Stomach (tissue), 9 donors: ENCODE results near the gene FAM120A. TPM values are rescaled to one million over a fixed set of nuclear protein-coding genes. Genes with fewer than 3 reads are reported as not detected.

ENCODE experiments used
- DNase-seq, 2 donors: peaks; one replicate each; pipeline versions ENCODE4 v3.0.0 to v3.0.0-alpha.2; 2013 to 2019
- H3K27ac ChIP-seq, 5 donors: fragments of 200-600 bp in 4 of 5; sonication (generic) in 4 of 5; one replicate each; pipeline ENCODE4 v1.5.1; 2013 to 2019; ENCODE audit warnings: mild to moderate bottlenecking in 1 of 5, moderate library complexity in 1 of 5
- H3K27me3 ChIP-seq, 3 donors: fragments of 200-600 bp; sonication (generic); one replicate each; pipeline ENCODE4 v1.5.1; 2017 to 2019; ENCODE audit warnings: mixed run types in 1 of 3
- H3K36me3 ChIP-seq, 4 donors: fragments of 200-600 bp; sonication (generic); 1 replicate in 3 of 4; 2 replicates in 1 of 4; pipeline ENCODE4 v1.5.1; 2016 to 2019
- H3K4me1 ChIP-seq, 4 donors: fragments of 200-600 bp; sonication (generic); one replicate each; pipeline ENCODE4 v1.5.1; 2016 to 2019
- H3K4me3 ChIP-seq, 4 donors: fragments of 200-600 bp; sonication (generic) in 3 of 4; one replicate each; pipeline ENCODE4 v1.5.1; 2016 to 2019; ENCODE audit warnings: mild to moderate bottlenecking in 1 of 4
- H3K9me3 ChIP-seq, 4 donors: fragments of 200-600 bp; sonication (generic); one replicate each; pipeline ENCODE4 v1.5.1; 2016 to 2019
- CTCF ChIP-seq, 7 experiments: fragments of 450-650 bp in 4 of 7; fragments of 200-600 bp in 3 of 7; sonication (generic) in 3 of 7; IDR thresholded peaks; one replicate each; pipeline ENCODE4 v1.5.1; 2016 to 2019; ENCODE audit warnings: antibody characterized with exemption in 7 of 7, control low read depth in 2 of 7, mild to moderate bottlenecking in 1 of 7
- EP300 ChIP-seq: sonication (generic); formaldehyde crosslinking; IDR thresholded peaks from one replicate; pipeline ENCODE4 v1.6.1; 2017; ENCODE audit warnings: antibody characterized with exemption
- POLR2A ChIP-seq, 4 donors: fragments of 450-650 bp; IDR thresholded peaks; one replicate each; pipeline ENCODE4 v1.6.1; 2016; ENCODE audit warnings: antibody characterized with exemption in 4 of 4, control low read depth in 2 of 4, mild to moderate bottlenecking in 1 of 4, moderate library complexity in 1 of 4
- POLR2AphosphoS5 ChIP-seq, 3 donors: sonication (generic); formaldehyde crosslinking; IDR thresholded peaks; one replicate each; pipeline ENCODE4 v1.6.1; 2016; ENCODE audit warnings: antibody characterized with exemption in 3 of 3
- WGBS, 5 donors: extraction: QIAGEN DNeasy Blood & Tissue Kit in 3 of 5; methylation state at CpG; one replicate each; pipeline versions ENCODE4 v1.1.5 to v1.1.7; 2013 to 2018; 5-methylcytosine and 5-hydroxymethylcytosine counted together
- intact Hi-C: fragments of 100-400 bp; cut with DNase I; formaldehyde crosslinking; loops from one replicate; pipeline ENCODE4 v1.15.1; 2023; ENCODE audit warnings: low total_unique reads
- polyA plus RNA-seq, 3 donors: library from polyadenylated mRNA; stranded (reverse); fragments of 200-250 nt; gene quantifications; one replicate each; pipeline ENCODE4 v1.2.3, GENCODE V29; 2013
- total RNA-seq, 5 donors: library from RNA; depleted of rRNA; stranded (reverse); fragments of >200 nt; gene quantifications; one replicate each; pipeline versions ENCODE4 v1.1.0 to v1.2.3, GENCODE V29; 2014 to 2016
- donor health status: healthy with polysubstance abuse.
- donor health status: Bipolar disorder and iron deficiency.
- donor health status: healthy.

FAM120A gene
- total and polyA plus RNA-seq, 8 donors = 35.8 to 192 (median 92.1) TPM

- peak overlapping the region in 4 of 5 donors; percentile 73 to 89 (median 80) for H3K27ac ChIP-seq
- no peak overlapping the region for H3K4me3 ChIP-seq
- H3K9me3 ChIP-seq = no peaks in the 10 kb centered on the region
- 64 to 73% (median 66%) methylated on average over 2 of the region's 2 CpGs for WGBS, 5 donors
- H3K4me1 ChIP-seq = peaks cover 61 to 99% (median 82%) of the 10 kb centered on the region in 4 donors
- no peak for DNase-seq
- intact Hi-C loops = no loop called here
- TF ChIP-seq EP300 (no peak), POLR2A (IDR thresholded peaks at IDR 0.05) (no peak), CTCF (IDR thresholded peaks at IDR 0.05) (no peak), POLR2AphosphoS5 (IDR thresholded peaks at IDR 0.05) (no peak)
- no peaks in the 10 kb centered on the region for H3K27me3 ChIP-seq
- H3K36me3 ChIP-seq = no peaks in the 10 kb centered on the region
These were observed 13.4 kb downstream of the FAM120A start for GRCh38 chr9:93464876-93465275.

DNA sequence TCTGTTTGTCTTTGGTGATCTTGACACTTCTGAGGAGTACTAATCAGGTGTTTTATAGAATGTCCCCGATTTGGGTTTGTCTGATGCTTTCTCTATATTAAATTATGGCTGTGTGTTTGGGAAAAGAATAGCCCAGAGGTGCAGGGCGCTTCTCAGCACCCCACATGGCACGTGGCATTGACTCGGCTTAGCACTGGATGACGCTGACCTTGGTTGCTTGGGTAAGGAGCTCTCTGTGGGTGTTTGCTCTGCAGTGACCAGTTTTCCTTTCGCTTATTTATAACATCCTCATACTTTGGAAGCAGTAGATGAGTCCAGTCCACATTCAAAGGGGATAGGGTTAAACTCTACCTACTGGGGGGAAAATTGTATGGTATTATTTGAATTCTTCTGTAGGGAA, 14.4 kb downstream of the FAM120A start:
- H3K27me3 ChIP-seq = no peaks in the 10 kb centered on the region
- H3K36me3 ChIP-seq = no peaks in the 10 kb centered on the region
- intact Hi-C loops = no loop called here
- DNase-seq = peak in 1 of 2 donors; percentile 54
- TF ChIP-seq CTCF (IDR thresholded peaks at IDR 0.05) = no peak
- no peak for TF ChIP-seq EP300
- no peak for TF ChIP-seq POLR2A (IDR thresholded peaks at IDR 0.05)
- peak in 1 of 3 donors; percentile 8 for TF ChIP-seq POLR2AphosphoS5 (IDR thresholded peaks at IDR 0.05)
- no peaks in the 10 kb centered on the region for H3K9me3 ChIP-seq
- H3K4me1 ChIP-seq = peaks cover 65 to 98% (median 81%) of the 10 kb centered on the region in 4 donors
- 52 to 66% (median 55%) methylated on average over 6 of the region's 6 CpGs for WGBS, 5 donors
- peak overlapping the region; percentile 41 to 89 (median 76) for H3K27ac ChIP-seq
- H3K4me3 ChIP-seq = no peak overlapping the region

DNA sequence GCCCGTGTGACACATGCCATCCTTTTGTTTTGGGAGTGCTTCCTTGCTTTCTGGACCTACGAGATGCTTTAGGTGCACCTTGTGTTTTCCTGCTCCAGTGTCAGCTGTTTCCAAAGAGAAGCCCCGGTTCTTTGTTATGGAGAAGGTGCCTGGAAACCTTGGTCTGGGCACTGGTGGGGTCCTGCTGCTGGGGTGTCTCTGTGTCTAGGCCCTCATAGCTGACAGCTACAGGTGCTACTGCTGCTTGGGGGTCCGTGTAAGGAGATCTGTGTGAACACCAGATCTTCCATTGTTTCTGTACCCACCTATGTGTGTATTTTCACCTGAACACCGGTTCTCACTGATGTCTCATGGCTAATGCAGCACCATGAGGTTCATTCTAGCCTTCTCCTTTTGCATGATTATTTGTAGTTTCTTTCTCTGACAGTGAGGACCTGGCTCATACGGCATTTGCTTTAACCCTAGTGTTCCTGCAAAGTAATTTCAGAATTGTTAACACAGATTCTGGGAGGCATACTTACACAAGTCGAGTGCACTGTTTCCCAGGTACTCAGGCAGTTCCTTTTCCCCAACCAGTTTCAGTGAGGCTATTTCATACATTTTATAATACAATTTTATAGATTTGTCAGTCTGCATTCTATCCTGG, 15.1 kb downstream of the FAM120A start:
- intact Hi-C loops = no loop called here
- Histone ChIP-seq H3K4me3 (peak overlapping the region in 1 of 4 donors; percentile 10), H3K27ac (peak overlapping the region; percentile 73 to 89 (median 76)), H3K36me3 (no peaks in the 10 kb centered on the region), H3K27me3 (no peaks in the 10 kb centered on the region), H3K9me3 (no peaks in the 10 kb centered on the region), H3K4me1 (peaks cover 65 to 98% (median 84%) of the 10 kb centered on the region in 4 donors)
- TF ChIP-seq EP300 (no peak), POLR2A (IDR thresholded peaks at IDR 0.05) (no peak), CTCF (IDR thresholded peaks at IDR 0.05) (no peak), POLR2AphosphoS5 (IDR thresholded peaks at IDR 0.05) (no peak)
- DNase-seq = peak in 1 of 2 donors; percentile 26
- WGBS, 5 donors = 34 to 44% (median 42%) methylated on average over 7 of the region's 7 CpGs

GRCh38 chr9:93467062-93467416, 15.6 kb downstream of the FAM120A start:
- Histone ChIP-seq H3K27me3 (no peaks in the 10 kb centered on the region), H3K27ac (peak overlapping the region; percentile 71 to 89 (median 76)), H3K4me1 (peaks cover 65 to 98% (median 85%) of the 10 kb centered on the region in 4 donors), H3K36me3 (no peaks in the 10 kb centered on the region), H3K4me3 (peak overlapping the region in 1 of 4 donors; percentile 10), H3K9me3 (no peaks in the 10 kb centered on the region)
- 13 to 33% (median 17%) methylated on average over 3 of the region's 3 CpGs for WGBS, 5 donors
- DNase-seq = peak in 1 of 2 donors; percentile 36
- TF ChIP-seq EP300 = no peak
- TF ChIP-seq CTCF (IDR thresholded peaks at IDR 0.05) = no peak
- intact Hi-C loops = no loop called here
